HEK293 (cell line): Measurements from ENCODE around the gene MITD1.

ENCODE experiments used
- FEZF1 ChIP-seq: fragments of 450-650 bp; formaldehyde crosslinking; IDR thresholded peaks from 2 replicates; pipeline ENCODE4 v1.5.1; 2016; ENCODE audit warnings: missing biosample characterization, missing genetic modification characterization
- GFI1B ChIP-seq: fragments of 450-650 bp; formaldehyde crosslinking; IDR thresholded peaks from 2 replicates; pipeline ENCODE4 v1.5.1; 2016; ENCODE audit warnings: missing biosample characterization, missing genetic modification characterization
- KLF17 ChIP-seq: fragments of 450-650 bp; formaldehyde crosslinking; IDR thresholded peaks from 2 replicates; pipeline ENCODE4 v1.5.1; 2016; ENCODE audit warnings: missing biosample characterization, missing genetic modification characterization
- PRDM1 ChIP-seq: fragments of 450-650 bp; formaldehyde crosslinking; IDR thresholded peaks from 2 replicates; pipeline ENCODE4; 2016; ENCODE audit warnings: missing biosample characterization, missing genetic modification characterization
- PRDM10 ChIP-seq: fragments of 450-650 bp; formaldehyde crosslinking; IDR thresholded peaks from 2 replicates; pipeline ENCODE4 v1.5.1; 2016; ENCODE audit warnings: missing biosample characterization, missing genetic modification characterization
- REPIN1 ChIP-seq: fragments of 450-650 bp; formaldehyde crosslinking; IDR thresholded peaks from 2 replicates; pipeline ENCODE4 v1.5.1; 2017; ENCODE audit warnings: missing biosample characterization, missing genetic modification characterization, low read depth
- SP7 ChIP-seq: fragments of 450-650 bp; formaldehyde crosslinking; IDR thresholded peaks from 2 replicates; pipeline ENCODE4 v1.5.1; 2016; ENCODE audit warnings: missing biosample characterization, missing genetic modification characterization
- YY1 ChIP-seq: fragments of 450-650 bp; formaldehyde crosslinking; IDR thresholded peaks from 2 replicates; pipeline ENCODE4 v1.5.1; 2018; ENCODE audit warnings: missing biosample characterization, missing genetic modification characterization
- ZBTB20 ChIP-seq: fragments of 450-650 bp; formaldehyde crosslinking; IDR thresholded peaks from 2 replicates; pipeline ENCODE4 v1.5.1; 2016; ENCODE audit warnings: missing biosample characterization, missing genetic modification characterization
- ZBTB6 ChIP-seq: fragments of 450-650 bp; formaldehyde crosslinking; IDR thresholded peaks from 2 replicates; pipeline ENCODE4 v1.5.1; 2017; ENCODE audit warnings: missing biosample characterization, missing genetic modification characterization
- ZBTB7A ChIP-seq: fragments of 450-650 bp; formaldehyde crosslinking; IDR thresholded peaks from 2 replicates; pipeline ENCODE4 v1.5.1; 2016; ENCODE audit warnings: low read depth, missing biosample characterization, missing genetic modification characterization
- ZFP69B ChIP-seq: fragments of 450-650 bp; formaldehyde crosslinking; IDR thresholded peaks from 2 replicates; pipeline ENCODE4 v1.5.1; 2016; ENCODE audit warnings: missing biosample characterization, missing genetic modification characterization
- ZNF10 ChIP-seq: fragments of 450-650 bp; formaldehyde crosslinking; IDR thresholded peaks from 2 replicates; pipeline ENCODE4 v1.5.1; 2017; ENCODE audit warnings: missing biosample characterization, missing genetic modification characterization
- ZNF146 ChIP-seq: fragments of 450-650 bp; formaldehyde crosslinking; IDR thresholded peaks from 2 replicates; pipeline ENCODE4 v1.5.1; 2016; ENCODE audit warnings: missing biosample characterization, missing genetic modification characterization
- ZNF302 ChIP-seq: fragments of 450-650 bp; formaldehyde crosslinking; IDR thresholded peaks from 2 replicates; pipeline ENCODE4 v1.5.1; 2016; ENCODE audit warnings: missing biosample characterization, missing genetic modification characterization, low read depth
- ZNF473 ChIP-seq: fragments of 450-650 bp; formaldehyde crosslinking; IDR thresholded peaks from 2 replicates; pipeline ENCODE4 v1.5.1; 2017; ENCODE audit warnings: missing biosample characterization, missing genetic modification characterization
- ZNF621 ChIP-seq: fragments of 450-650 bp; formaldehyde crosslinking; IDR thresholded peaks from 2 replicates; pipeline ENCODE4 v1.5.1; 2017; ENCODE audit warnings: missing biosample characterization, missing genetic modification characterization
- ZNF624 ChIP-seq: fragments of 450-650 bp; formaldehyde crosslinking; IDR thresholded peaks from 2 replicates; pipeline ENCODE4 v1.5.1; 2017; ENCODE audit warnings: missing biosample characterization, missing genetic modification characterization
- ZNF629 ChIP-seq: fragments of 450-650 bp; formaldehyde crosslinking; IDR thresholded peaks from 2 replicates; pipeline ENCODE4 v1.5.1; 2017; ENCODE audit warnings: missing biosample characterization, missing genetic modification characterization
- ZNF660 ChIP-seq: fragments of 450-650 bp; IDR thresholded peaks from 2 replicates; pipeline ENCODE4 v1.5.1; 2018; ENCODE audit warnings: missing biosample characterization, mild to moderate bottlenecking, missing genetic modification characterization
- ZNF664 ChIP-seq: fragments of 450-650 bp; formaldehyde crosslinking; IDR thresholded peaks from 2 replicates; pipeline ENCODE4 v1.5.1; 2016; ENCODE audit warnings: missing biosample characterization, missing genetic modification characterization
- ZNF76 ChIP-seq: fragments of 450-650 bp; formaldehyde crosslinking; IDR thresholded peaks from 2 replicates; pipeline ENCODE4; 2016; ENCODE audit warnings: low read depth, missing biosample characterization, missing genetic modification characterization, borderline replicate concordance
- TF ChIP-seq, protein P1 (sequence below): fragments of 450-650 bp; formaldehyde crosslinking; IDR thresholded peaks from 2 replicates; pipeline ENCODE4 v1.5.1; 2017; ENCODE audit warnings: missing biosample characterization, missing genetic modification characterization
- TF ChIP-seq, protein P2 (sequence below): fragments of 450-650 bp; formaldehyde crosslinking; IDR thresholded peaks from 2 replicates; pipeline ENCODE4 v1.5.1; 2017; ENCODE audit warnings: missing biosample characterization, missing genetic modification characterization
- TF ChIP-seq, protein P3 (sequence below): fragments of 450-650 bp; formaldehyde crosslinking; IDR thresholded peaks from 2 replicates; pipeline ENCODE4 v1.5.1; 2016; ENCODE audit warnings: missing biosample characterization, missing genetic modification characterization
- TF ChIP-seq, protein P4 (sequence below): fragments of 450-650 bp; formaldehyde crosslinking; IDR thresholded peaks from 2 replicates; pipeline ENCODE4 v1.5.1; 2016; ENCODE audit warnings: missing biosample characterization, missing genetic modification characterization

Gene MITD1

GRCh38 chr2:99180755-99181623, at the start of gene MITD1, which contains the start of gene MRPL30 (continued):
- TF ChIP-seq ZNF76 (tag by site-specific recombination) (peak; percentile 85), ZNF624 (tag by site-specific recombination) (0 out of 2 replicates have a peak, but pooled peaks have one; percentile 26), SP7 (tag by site-specific recombination) (peak; percentile 89), GFI1B (tag by site-specific recombination) (no peak), ZBTB7A (tag by site-specific recombination) (peak; percentile 70; the same call in 1 of the 2 replicates), ZFP69B (tag by site-specific recombination) (peak; percentile 78), ZNF629 (tag by site-specific recombination) (peak; percentile 78), ZBTB6 (tag by site-specific recombination) (peak; percentile 54; the same call in 1 of the 2 replicates), KLF17 (peak; percentile 85), FEZF1 (tag by site-specific recombination) (0 out of 2 replicates have a peak, but pooled peaks have one; percentile 9), ZNF621 (tag by site-specific recombination) (no peak), ZNF660 (tag by site-specific recombination) (peak; percentile 96), REPIN1 (tag by site-specific recombination) (0 out of 2 replicates have a peak, but pooled peaks have one; percentile 21), PRDM1 (tag by site-specific recombination) (peak; percentile 35; the same call in 1 of the 2 replicates), ZNF664 (tag by site-specific recombination) (peak; percentile 82), YY1 (tag by site-specific recombination) (peak; percentile 60; the same call in 1 of the 2 replicates), ZNF146 (tag by site-specific recombination) (0 out of 2 replicates have a peak, but pooled peaks have one; percentile 15), ZNF302 (tag by site-specific recombination) (no peak), PRDM10 (tag by site-specific recombination) (peak; percentile 99), ZBTB20 (peak; percentile 33; the same call in 1 of the 2 replicates), ZNF473 (tag by site-specific recombination) (no peak), ZNF10 (tag by site-specific recombination) (peak; percentile 66; the same call in 1 of the 2 replicates)
- TF ChIP-seq, protein P1, sequence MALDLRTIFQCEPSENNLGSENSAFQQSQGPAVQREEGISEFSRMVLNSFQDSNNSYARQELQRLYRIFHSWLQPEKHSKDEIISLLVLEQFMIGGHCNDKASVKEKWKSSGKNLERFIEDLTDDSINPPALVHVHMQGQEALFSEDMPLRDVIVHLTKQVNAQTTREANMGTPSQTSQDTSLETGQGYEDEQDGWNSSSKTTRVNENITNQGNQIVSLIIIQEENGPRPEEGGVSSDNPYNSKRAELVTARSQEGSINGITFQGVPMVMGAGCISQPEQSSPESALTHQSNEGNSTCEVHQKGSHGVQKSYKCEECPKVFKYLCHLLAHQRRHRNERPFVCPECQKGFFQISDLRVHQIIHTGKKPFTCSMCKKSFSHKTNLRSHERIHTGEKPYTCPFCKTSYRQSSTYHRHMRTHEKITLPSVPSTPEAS: peak; percentile 53; the same call in 1 of the 2 replicates
- TF ChIP-seq, protein P2, sequence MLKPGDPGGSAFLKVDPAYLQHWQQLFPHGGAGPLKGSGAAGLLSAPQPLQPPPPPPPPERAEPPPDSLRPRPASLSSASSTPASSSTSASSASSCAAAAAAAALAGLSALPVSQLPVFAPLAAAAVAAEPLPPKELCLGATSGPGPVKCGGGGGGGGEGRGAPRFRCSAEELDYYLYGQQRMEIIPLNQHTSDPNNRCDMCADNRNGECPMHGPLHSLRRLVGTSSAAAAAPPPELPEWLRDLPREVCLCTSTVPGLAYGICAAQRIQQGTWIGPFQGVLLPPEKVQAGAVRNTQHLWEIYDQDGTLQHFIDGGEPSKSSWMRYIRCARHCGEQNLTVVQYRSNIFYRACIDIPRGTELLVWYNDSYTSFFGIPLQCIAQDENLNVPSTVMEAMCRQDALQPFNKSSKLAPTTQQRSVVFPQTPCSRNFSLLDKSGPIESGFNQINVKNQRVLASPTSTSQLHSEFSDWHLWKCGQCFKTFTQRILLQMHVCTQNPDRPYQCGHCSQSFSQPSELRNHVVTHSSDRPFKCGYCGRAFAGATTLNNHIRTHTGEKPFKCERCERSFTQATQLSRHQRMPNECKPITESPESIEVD (tag by site-specific recombination): no peak
- TF ChIP-seq, protein P3, sequence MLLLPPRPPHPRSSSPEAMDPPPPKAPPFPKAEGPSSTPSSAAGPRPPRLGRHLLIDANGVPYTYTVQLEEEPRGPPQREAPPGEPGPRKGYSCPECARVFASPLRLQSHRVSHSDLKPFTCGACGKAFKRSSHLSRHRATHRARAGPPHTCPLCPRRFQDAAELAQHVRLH (tag by site-specific recombination): peak; percentile 96
- TF ChIP-seq, protein P4, sequence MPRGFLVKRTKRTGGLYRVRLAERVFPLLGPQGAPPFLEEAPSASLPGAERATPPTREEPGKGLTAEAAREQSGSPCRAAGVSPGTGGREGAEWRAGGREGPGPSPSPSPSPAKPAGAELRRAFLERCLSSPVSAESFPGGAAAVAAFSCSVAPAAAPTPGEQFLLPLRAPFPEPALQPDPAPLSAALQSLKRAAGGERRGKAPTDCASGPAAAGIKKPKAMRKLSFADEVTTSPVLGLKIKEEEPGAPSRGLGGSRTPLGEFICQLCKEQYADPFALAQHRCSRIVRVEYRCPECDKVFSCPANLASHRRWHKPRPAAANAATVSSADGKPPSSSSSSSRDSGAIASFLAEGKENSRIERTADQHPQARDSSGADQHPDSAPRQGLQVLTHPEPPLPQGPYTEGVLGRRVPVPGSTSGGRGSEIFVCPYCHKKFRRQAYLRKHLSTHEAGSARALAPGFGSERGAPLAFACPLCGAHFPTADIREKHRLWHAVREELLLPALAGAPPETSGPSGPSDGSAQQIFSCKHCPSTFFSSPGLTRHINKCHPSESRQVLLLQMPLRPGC: peak; percentile 44; the same call in 1 of the 2 replicates
